Stimulated activated naive B cell treated with anti-CD40 and anti-IgM and Interleukin-4, amounts not matched to agents 10 μg/mL and 1 μg/mL and 100 μg/mL, for 72 hours (primary cell): ENCODE results near the gene CRB2.
"Not testable (repeated sequence)": the region's sequence is repeated elsewhere in the genome, so short reads cannot be mapped to it uniquely, and the experiment has no call there.

Experiments
- ATAC-seq, 2 donors: fragments of 150-1000 bp; cut with Tn5 transposase; replicated peaks; 2 replicates each; pipeline ENCODE4 v1.10.0; 2021; ENCODE audit warnings: moderate library complexity in 1 of 2
- DNase-seq: peaks from one replicate; pipeline ENCODE4 v3.0.0; 2021
- H3K27ac Mint-ChIP-seq: one replicate; pipeline ENCODE4 v1.8.0; 2022; ENCODE audit warnings: mild to moderate bottlenecking, mixed read lengths
- H3K27me3 Mint-ChIP-seq, 2 donors: one replicate each; pipeline ENCODE4 v1.8.0; 2022; ENCODE audit warnings: mixed read lengths in 2 of 2
- H3K36me3 Mint-ChIP-seq, 2 donors: one replicate each; pipeline ENCODE4 v1.8.0; 2022; ENCODE audit warnings: mixed read lengths in 2 of 2, mild to moderate bottlenecking in 1 of 2
- H3K4me1 Mint-ChIP-seq, 2 donors: one replicate each; pipeline ENCODE4 v1.8.0; 2022; ENCODE audit warnings: mixed read lengths in 2 of 2, mild to moderate bottlenecking in 1 of 2
- H3K4me3 Mint-ChIP-seq, 2 donors: one replicate each; pipeline ENCODE4 v1.8.0; 2022; ENCODE audit warnings: mild to moderate bottlenecking in 2 of 2, mixed read lengths in 2 of 2, moderate library complexity in 1 of 2
- H3K9me3 Mint-ChIP-seq, 2 donors: one replicate each; pipeline ENCODE4 v1.8.0; 2022; ENCODE audit warnings: mixed read lengths in 2 of 2, mild to moderate bottlenecking in 1 of 2

CRB2 gene

GRCh38 chr9:123395689-123396511, 39.9 kb downstream of the CRB2 start:
- no peaks in the 10 kb centered on the region for H3K27me3 Mint-ChIP-seq
- peaks cover 1 to 3% of the 10 kb centered on the region in 2 donors for H3K9me3 Mint-ChIP-seq
- H3K4me3 Mint-ChIP-seq, result no peak overlapping the region
- H3K36me3 Mint-ChIP-seq, result peaks cover 4 to 19% of the 10 kb centered on the region in 2 donors
- H3K4me1 Mint-ChIP-seq, result peaks cover 0 to 2% of the 10 kb centered on the region in 2 donors
- ATAC-seq (no peak), DNase-seq (no peak)
- no peak overlapping the region for H3K27ac Mint-ChIP-seq

- H3K27ac Mint-ChIP-seq, result no peak overlapping the region
- ATAC-seq, result no peak
- H3K9me3 Mint-ChIP-seq, result peaks cover under 1% of the 10 kb centered on the region in 2 donors
- DNase-seq, result no peak
- H3K36me3 Mint-ChIP-seq, result peaks cover 3 to 20% of the 10 kb centered on the region in 2 donors
- no peak overlapping the region for H3K4me3 Mint-ChIP-seq
- no peaks in the 10 kb centered on the region for H3K27me3 Mint-ChIP-seq
- peaks cover 0 to 2% of the 10 kb centered on the region in 2 donors for H3K4me1 Mint-ChIP-seq
These were observed 42.0 kb downstream of the CRB2 start for GRCh38 chr9:123397975-123398374.

- DNase-seq, ATAC-seq, H3K4me1 Mint-ChIP-seq, H3K9me3 Mint-ChIP-seq, H3K27me3 Mint-ChIP-seq, H3K27ac Mint-ChIP-seq, H3K4me3 Mint-ChIP-seq: not testable (repeated sequence)
- H3K36me3 Mint-ChIP-seq, result peaks cover 3 to 16% of the 10 kb centered on the region in 2 donors
These were observed 42.9 kb downstream of the CRB2 start for GRCh38 chr9:123398938-123399337.

GRCh38 chr9:123399803-123400378, 43.9 kb downstream of the CRB2 start:
- no peaks in the 10 kb centered on the region for H3K9me3 Mint-ChIP-seq
- H3K27me3 Mint-ChIP-seq, result no peaks in the 10 kb centered on the region
- H3K36me3 Mint-ChIP-seq, result peaks cover 0 to 10% of the 10 kb centered on the region in 2 donors
- no peak overlapping the region for H3K27ac Mint-ChIP-seq
- no peak for DNase-seq
- H3K4me3 Mint-ChIP-seq, result no peak overlapping the region
- peak in 1 of 2 donors; percentile 21 for ATAC-seq
- H3K4me1 Mint-ChIP-seq, result peaks cover 0 to under 1% of the 10 kb centered on the region in 2 donors

- ATAC-seq (no peak), DNase-seq (no peak)
- Mint-ChIP-seq H3K4me3 (no peak overlapping the region), H3K36me3 (peaks cover 0 to 6% of the 10 kb centered on the region in 2 donors), H3K27me3 (no peaks in the 10 kb centered on the region), H3K27ac (no peak overlapping the region), H3K9me3 (no peaks in the 10 kb centered on the region), H3K4me1 (no peaks in the 10 kb centered on the region)
These were observed 45.0 kb downstream of the CRB2 start for GRCh38 chr9:123400926-123401503.

- ATAC-seq, result peak; percentile 51 to 53
- H3K9me3 Mint-ChIP-seq, result no peaks in the 10 kb centered on the region
- H3K27me3 Mint-ChIP-seq, result no peaks in the 10 kb centered on the region
- peaks cover 0 to 3% of the 10 kb centered on the region in 2 donors for H3K36me3 Mint-ChIP-seq
- H3K27ac Mint-ChIP-seq, result no peak overlapping the region
- DNase-seq, result no peak
- H3K4me1 Mint-ChIP-seq, result no peaks in the 10 kb centered on the region
- no peak overlapping the region for H3K4me3 Mint-ChIP-seq
These were observed 46.0 kb downstream of the CRB2 start for GRCh38 chr9:123401879-123402513.

GRCh38 chr9:123402981-123403509, 47.0 kb downstream of the CRB2 start:
- no peak overlapping the region for H3K4me3 Mint-ChIP-seq
- H3K27ac Mint-ChIP-seq, result no peak overlapping the region
- no peak for DNase-seq
- no peaks in the 10 kb centered on the region for H3K27me3 Mint-ChIP-seq
- no peaks in the 10 kb centered on the region for H3K4me1 Mint-ChIP-seq
- H3K36me3 Mint-ChIP-seq, result peaks cover 0 to 3% of the 10 kb centered on the region in 2 donors
- H3K9me3 Mint-ChIP-seq, result no peaks in the 10 kb centered on the region
- ATAC-seq, result no peak

- H3K4me1 Mint-ChIP-seq, result no peaks in the 10 kb centered on the region
- no peak overlapping the region for H3K27ac Mint-ChIP-seq
- ATAC-seq, result no peak
- H3K36me3 Mint-ChIP-seq, result peaks cover 0 to 5% of the 10 kb centered on the region in 2 donors
- H3K9me3 Mint-ChIP-seq, result no peaks in the 10 kb centered on the region
- DNase-seq, result no peak
- no peaks in the 10 kb centered on the region for H3K27me3 Mint-ChIP-seq
- H3K4me3 Mint-ChIP-seq, result no peak overlapping the region
These were observed 50.0 kb downstream of the CRB2 start for GRCh38 chr9:123406016-123406415.

- H3K27me3 Mint-ChIP-seq, result no peaks in the 10 kb centered on the region
- no peaks in the 10 kb centered on the region for H3K9me3 Mint-ChIP-seq
- no peak for ATAC-seq
- DNase-seq, result no peak
- no peaks in the 10 kb centered on the region for H3K4me1 Mint-ChIP-seq
- peak overlapping the region; percentile 4 for H3K27ac Mint-ChIP-seq
- peaks cover 0 to 5% of the 10 kb centered on the region in 2 donors for H3K36me3 Mint-ChIP-seq
- no peak overlapping the region for H3K4me3 Mint-ChIP-seq
These were observed 50.8 kb downstream of the CRB2 start for GRCh38 chr9:123406691-123407216.

- no peak for ATAC-seq
- no peak overlapping the region for H3K27ac Mint-ChIP-seq
- H3K36me3 Mint-ChIP-seq, result peaks cover 2 to 8% of the 10 kb centered on the region in 2 donors
- DNase-seq, result no peak
- H3K9me3 Mint-ChIP-seq, result no peaks in the 10 kb centered on the region
- H3K27me3 Mint-ChIP-seq, result no peaks in the 10 kb centered on the region
- H3K4me1 Mint-ChIP-seq, result no peaks in the 10 kb centered on the region
- H3K4me3 Mint-ChIP-seq, result no peak overlapping the region
These were observed 51.3 kb downstream of the CRB2 start for GRCh38 chr9:123407217-123407851.

- Mint-ChIP-seq H3K4me1 (no peaks in the 10 kb centered on the region), H3K9me3 (no peaks in the 10 kb centered on the region), H3K36me3 (peaks cover 2 to 8% of the 10 kb centered on the region in 2 donors), H3K27me3 (no peaks in the 10 kb centered on the region), H3K4me3 (no peak overlapping the region), H3K27ac (no peak overlapping the region)
- no peak for ATAC-seq
- no peak for DNase-seq
These were observed 52.6 kb downstream of the CRB2 start for GRCh38 chr9:123408313-123409262.

- ATAC-seq, result no peak
- no peaks in the 10 kb centered on the region for H3K9me3 Mint-ChIP-seq
- no peak for DNase-seq
- no peak overlapping the region for H3K27ac Mint-ChIP-seq
- no peaks in the 10 kb centered on the region for H3K27me3 Mint-ChIP-seq
- peaks cover 11 to 12% of the 10 kb centered on the region in 2 donors for H3K36me3 Mint-ChIP-seq
- no peak overlapping the region for H3K4me3 Mint-ChIP-seq
- H3K4me1 Mint-ChIP-seq, result no peaks in the 10 kb centered on the region
These were observed 54.4 kb downstream of the CRB2 start for GRCh38 chr9:123410281-123410910.
